Measurements from ENCODE around the gene CEP57.
"Not testable (repeated sequence)": the region's sequence is repeated elsewhere in the genome, so short reads cannot be mapped to it uniquely, and the experiment has no call there.

CEP57 gene

DNA sequence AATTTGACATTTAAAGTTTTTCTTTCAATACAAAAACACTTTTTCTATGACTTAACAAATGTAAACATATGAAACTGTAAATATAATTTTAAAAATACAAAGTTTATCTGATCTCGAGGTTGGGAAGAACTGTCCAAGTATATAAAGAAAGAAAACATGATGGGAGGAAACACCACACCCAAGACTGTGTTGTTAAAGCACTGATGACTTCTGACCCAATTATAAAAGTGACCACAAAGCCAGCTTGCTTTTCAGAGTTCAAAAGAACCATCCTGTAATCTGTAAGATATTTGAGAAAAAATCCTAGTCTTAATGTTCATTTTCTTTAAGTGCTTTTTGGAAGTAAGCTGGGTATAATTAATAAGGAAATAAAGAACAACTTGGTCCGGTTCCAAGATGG, 15.6 kb downstream of the CEP57 start:
- no peak for DNase-seq (ENCODE audit: low read depth)
- TF ChIP-seq POLR2A (IDR thresholded peaks at IDR 0.05; ENCODE audit: extremely low read depth, insufficient read length) (no peak), MYC (IDR thresholded peaks at IDR 0.05; ENCODE audit: low read depth, low read length) (no peak)
- TF ChIP-seq, protein P1, sequence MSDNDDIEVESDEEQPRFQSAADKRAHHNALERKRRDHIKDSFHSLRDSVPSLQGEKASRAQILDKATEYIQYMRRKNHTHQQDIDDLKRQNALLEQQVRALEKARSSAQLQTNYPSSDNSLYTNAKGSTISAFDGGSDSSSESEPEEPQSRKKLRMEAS (IDR thresholded peaks at IDR 0.05; ENCODE audit: low read depth, low read length), result no peak
- TF ChIP-seq, protein P2, sequence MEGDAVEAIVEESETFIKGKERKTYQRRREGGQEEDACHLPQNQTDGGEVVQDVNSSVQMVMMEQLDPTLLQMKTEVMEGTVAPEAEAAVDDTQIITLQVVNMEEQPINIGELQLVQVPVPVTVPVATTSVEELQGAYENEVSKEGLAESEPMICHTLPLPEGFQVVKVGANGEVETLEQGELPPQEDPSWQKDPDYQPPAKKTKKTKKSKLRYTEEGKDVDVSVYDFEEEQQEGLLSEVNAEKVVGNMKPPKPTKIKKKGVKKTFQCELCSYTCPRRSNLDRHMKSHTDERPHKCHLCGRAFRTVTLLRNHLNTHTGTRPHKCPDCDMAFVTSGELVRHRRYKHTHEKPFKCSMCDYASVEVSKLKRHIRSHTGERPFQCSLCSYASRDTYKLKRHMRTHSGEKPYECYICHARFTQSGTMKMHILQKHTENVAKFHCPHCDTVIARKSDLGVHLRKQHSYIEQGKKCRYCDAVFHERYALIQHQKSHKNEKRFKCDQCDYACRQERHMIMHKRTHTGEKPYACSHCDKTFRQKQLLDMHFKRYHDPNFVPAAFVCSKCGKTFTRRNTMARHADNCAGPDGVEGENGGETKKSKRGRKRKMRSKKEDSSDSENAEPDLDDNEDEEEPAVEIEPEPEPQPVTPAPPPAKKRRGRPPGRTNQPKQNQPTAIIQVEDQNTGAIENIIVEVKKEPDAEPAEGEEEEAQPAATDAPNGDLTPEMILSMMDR (IDR thresholded peaks at IDR 0.05; ENCODE audit: low read depth, low read length), result no peak
- no peak overlapping the region for H3K4me3 ChIP-seq (ENCODE audit: low read depth, low read length)

GRCh38 chr11:95806464-95806863, 16.2 kb downstream of the CEP57 start:
- not testable (repeated sequence) for DNase-seq (ENCODE audit: low read depth); H3K4me3 ChIP-seq (ENCODE audit: low read depth, low read length)

DNA sequence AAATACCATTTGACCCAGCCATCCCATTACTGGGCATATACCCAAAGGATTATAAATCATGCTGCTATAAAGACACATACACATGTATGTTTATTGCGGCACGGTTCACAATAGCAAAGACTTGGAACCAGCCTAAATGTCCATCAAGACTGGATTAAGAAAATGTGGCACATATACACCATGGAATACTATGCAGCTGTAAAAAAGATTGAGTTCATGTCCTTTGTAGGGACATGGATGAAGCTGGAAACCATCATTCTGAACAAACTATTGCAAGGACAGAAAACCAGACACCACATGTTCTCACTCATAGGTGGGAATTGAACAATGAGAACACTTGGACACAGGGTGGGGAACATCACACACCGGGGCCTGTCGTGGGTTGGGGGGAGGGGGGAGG, 20.8 kb downstream of the CEP57 start:
- DNase-seq (ENCODE audit: low read depth); H3K4me3 ChIP-seq (ENCODE audit: low read depth, low read length): not testable (repeated sequence)

- TF ChIP-seq, protein P1 (IDR thresholded peaks at IDR 0.05; ENCODE audit: low read depth, low read length), result no peak
- TF ChIP-seq, protein P2 (IDR thresholded peaks at IDR 0.05; ENCODE audit: low read depth, low read length), result no peak
- no peak for TF ChIP-seq POLR2A (IDR thresholded peaks at IDR 0.05; ENCODE audit: extremely low read depth, insufficient read length)
- TF ChIP-seq MYC (IDR thresholded peaks at IDR 0.05; ENCODE audit: low read depth, low read length), result no peak
- H3K4me3 ChIP-seq (ENCODE audit: low read depth, low read length), result no peak overlapping the region
- DNase-seq (ENCODE audit: low read depth), result no peak
These were observed 25.7 kb downstream of the CEP57 start for GRCh38 chr11:95816037-95816436.

DNA sequence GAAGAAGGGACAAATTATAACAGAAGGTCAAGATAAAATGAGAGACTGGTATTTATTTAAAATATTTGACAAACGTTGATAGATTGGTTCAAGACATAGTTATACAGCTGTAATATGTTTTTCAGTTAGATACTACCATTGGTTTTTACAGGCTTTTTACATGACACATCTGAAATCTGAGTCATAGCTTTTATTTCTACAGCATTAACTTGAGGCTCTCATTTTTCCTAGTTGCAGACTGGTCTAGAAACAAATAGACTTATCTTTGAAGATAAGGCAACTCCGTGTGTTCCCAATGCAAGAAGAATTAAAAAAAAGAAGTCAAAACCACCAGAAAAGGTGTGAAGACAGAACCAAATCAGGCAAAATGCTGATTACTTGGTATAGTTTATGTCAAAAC, 31.3 kb downstream of the CEP57 start:
- TF ChIP-seq, protein P1 (IDR thresholded peaks at IDR 0.05; ENCODE audit: low read depth, low read length), result no peak
- TF ChIP-seq, protein P2 (IDR thresholded peaks at IDR 0.05; ENCODE audit: low read depth, low read length), result no peak
- no peak for TF ChIP-seq MYC (IDR thresholded peaks at IDR 0.05; ENCODE audit: low read depth, low read length)
- TF ChIP-seq POLR2A (IDR thresholded peaks at IDR 0.05; ENCODE audit: extremely low read depth, insufficient read length), result no peak
- H3K4me3 ChIP-seq (ENCODE audit: low read depth, low read length), result no peak overlapping the region
- no peak for DNase-seq (ENCODE audit: low read depth)

GRCh38 chr11:95827696-95828095, 37.4 kb downstream of the CEP57 start:
- H3K4me3 ChIP-seq (ENCODE audit: low read depth, low read length), result no peak overlapping the region
- peak; percentile 78 for DNase-seq (ENCODE audit: low read depth)

More at GRCh38 chr11:95827696-95828095, 37.4 kb downstream of the CEP57 start:
- TF ChIP-seq, protein P1 (IDR thresholded peaks at IDR 0.05; ENCODE audit: low read depth, low read length), result no peak; the same call in 1 of the 2 replicates
- TF ChIP-seq POLR2A (IDR thresholded peaks at IDR 0.05; ENCODE audit: extremely low read depth, insufficient read length) (no peak), MYC (IDR thresholded peaks at IDR 0.05; ENCODE audit: low read depth, low read length) (no peak)
- TF ChIP-seq, protein P2 (IDR thresholded peaks at IDR 0.05; ENCODE audit: low read depth, low read length), result no peak

Data from NB4 (cell line).